WTC11 (cell line): Measurements from ENCODE around the gene FGF14.

Experiments
- ATF3 ChIP-seq: sonication (generic); formaldehyde crosslinking; conservative IDR thresholded peaks from 2 replicates; pipeline ENCODE4 v1.8.1; 2022; ENCODE audit warnings: mild to moderate bottlenecking, missing genetic modification reagents
- CBFB ChIP-seq: sonication (generic); formaldehyde crosslinking; IDR thresholded peaks from 2 replicates; pipeline ENCODE4 v1.8.1; 2022; ENCODE audit warnings: mild to moderate bottlenecking, low read depth, missing genetic modification reagents
- CTCF ChIP-seq: fragments of 200-600 bp; IDR thresholded peaks from 2 replicates; pipeline ENCODE4 v1.8.0; 2022; ENCODE audit warnings: antibody characterized with exemption
- E2F4 ChIP-seq: sonication (generic); formaldehyde crosslinking; IDR thresholded peaks from 2 replicates; pipeline ENCODE4 v1.8.1; 2022; ENCODE audit warnings: low read depth, mild to moderate bottlenecking, moderate library complexity, missing genetic modification reagents, borderline replicate concordance
- EMX1 ChIP-seq: fragments of 250-450 bp; sonication (Bioruptor Pico); IDR thresholded peaks from 2 replicates; pipeline ENCODE4 v1.8.0; 2021; ENCODE audit warnings: mild to moderate bottlenecking
- ETV6 ChIP-seq: sonication (generic); formaldehyde crosslinking; IDR thresholded peaks from 2 replicates; pipeline ENCODE4 v1.8.1; 2022; ENCODE audit warnings: mild to moderate bottlenecking, missing genetic modification reagents
- FOXP4 ChIP-seq: sonication (generic); formaldehyde crosslinking; IDR thresholded peaks from 2 replicates; pipeline ENCODE4 v1.8.0; 2022; ENCODE audit warnings: mild to moderate bottlenecking, missing genetic modification reagents
- HMGXB4 ChIP-seq: sonication (generic); formaldehyde crosslinking; IDR thresholded peaks from 2 replicates; pipeline ENCODE4 v1.8.1; 2023; ENCODE audit warnings: mild to moderate bottlenecking, moderate library complexity, missing genetic modification reagents
- IRF2 ChIP-seq: sonication (generic); formaldehyde crosslinking; IDR thresholded peaks from 2 replicates; pipeline ENCODE4 v1.8.0; 2022; ENCODE audit warnings: low read depth, missing genetic modification reagents, borderline replicate concordance
- NR2C2 ChIP-seq: sonication (generic); formaldehyde crosslinking; IDR thresholded peaks from 2 replicates; pipeline ENCODE4 v1.8.0; 2022; ENCODE audit warnings: mild to moderate bottlenecking, missing genetic modification reagents
- OVOL2 ChIP-seq: fragments of 250-450 bp; sonication (Bioruptor Pico); IDR thresholded peaks from 2 replicates; pipeline ENCODE4 v1.9.0; 2021; ENCODE audit warnings: mild to moderate bottlenecking, borderline replicate concordance
- STAT6 ChIP-seq: sonication (generic); formaldehyde crosslinking; conservative IDR thresholded peaks from 2 replicates; pipeline ENCODE4 v1.8.1; 2023; ENCODE audit warnings: mild to moderate bottlenecking, low read depth, missing genetic modification reagents, moderate library complexity
- ZNF416 ChIP-seq: fragments of 250-450 bp; sonication (Bioruptor Pico); IDR thresholded peaks from 2 replicates; pipeline ENCODE4 v1.9.0; 2021; ENCODE audit warnings: mild to moderate bottlenecking, inconsistent platforms
- ZNF512 ChIP-seq: sonication (generic); formaldehyde crosslinking; IDR thresholded peaks from 2 replicates; pipeline ENCODE4 v1.8.1; 2022; ENCODE audit warnings: missing genetic modification reagents, borderline replicate concordance

- TF ChIP-seq NR2C2 (CRISPR knock-in tag) = no peak
- TF ChIP-seq ATF3 (CRISPR knock-in tag) = no peak
- TF ChIP-seq ETV6 = no peak
- no peak for TF ChIP-seq CBFB (CRISPR knock-in tag)
- TF ChIP-seq CTCF = no peak
- TF ChIP-seq STAT6 (CRISPR knock-in tag) = no peak
- TF ChIP-seq FOXP4 (CRISPR knock-in tag) = no peak
- no peak for TF ChIP-seq HMGXB4 (CRISPR knock-in tag)
- no peak for TF ChIP-seq ZNF512 (CRISPR knock-in tag)
- TF ChIP-seq EMX1 = no peak
- no peak for TF ChIP-seq ZNF416 (CRISPR knock-in tag)
- no peak for TF ChIP-seq OVOL2 (CRISPR knock-in tag)
- TF ChIP-seq IRF2 = no peak
- no peak for TF ChIP-seq E2F4
These were observed 106.4 kb downstream of the FGF14 start for GRCh38 chr13:102295316-102296048.
